K562 (cell line): ENCODE measurements around the gene LPAR6. TPM values are rescaled to one million over a fixed set of nuclear protein-coding genes. Genes with fewer than 3 reads are reported as not detected.

Experiments used
- ATAC-seq: fragments of 200-7000 bp; cut with Tn5 transposase; 3 replicates; pipeline ENCODE4 v1.9.1; 2020; ENCODE audit warnings: moderate library complexity
- BruUV-seq: library from RNA; stranded (reverse); fragments of 400-500 nt; replicated peaks from 2 replicates; lab custom pipeline; 2021; lab: Mats Ljungman, UMichigan
- CTCF ChIA-PET: fragments of 300-600 bp; formaldehyde crosslinking; extraction: SDS; loops from one replicate; lab custom pipeline; 2021; ENCODE audit warnings: low intra/inter-chr PET ratio; lab: Yijun Ruan, JAX
- POLR2A ChIA-PET: fragments of 300-600, 350-650 bp; sonication (Branson Sonifier 250); formaldehyde crosslinking; extraction: SDS; loops from one replicate; lab custom pipeline; 2021; ENCODE audit warnings: antibody characterized with exemption, inconsistent platforms; lab: Yijun Ruan, JAX
- DNase-seq, 4 experiments: peaks; one replicate each; pipeline versions ENCODE4 v3.0.0 to v3.0.0-alpha.2; 2011 to 2018; ENCODE audit warnings: low spot score in 3 of 4, mixed read lengths in 3 of 4; ENCODE audit errors: extremely low read depth in 1 of 4
- FAIRE-seq: peaks from 2 replicates; lab custom pipeline; 2011; peaks lifted over from hg19 to GRCh38; lab: Jason Lieb, UNC
- H2AFZ ChIP-seq: 2 replicates; pipeline ENCODE4 v1.6.0; 2011; ENCODE audit warnings: low read depth, low read length, control low read depth, inconsistent platforms
- H3K27ac ChIP-seq: fragments of 200-600 bp; 3 replicates; pipeline ENCODE4 v1.8.0; 2011; ENCODE audit warnings: low read depth, mild to moderate bottlenecking, control low read depth, inconsistent platforms, low read length, moderate library complexity, mixed read lengths; ENCODE audit errors: extremely low read depth
- H3K27me3 ChIP-seq, 2 experiments: fragments of 300-600 bp in 1 of 2; 2 replicates in 1 of 2; 3 replicates in 1 of 2; pipeline versions ENCODE4 v1.6.0 to v1.8.0; 2011; ENCODE audit warnings: inconsistent platforms in 2 of 2, low read length in 2 of 2, mild to moderate bottlenecking in 1 of 2, mixed read lengths in 1 of 2, moderate library complexity in 1 of 2; ENCODE audit not compliant: control insufficient read depth in 2 of 2, insufficient read depth in 2 of 2
- H3K36me3 ChIP-seq: fragments of 300-600 bp; 3 replicates; pipeline ENCODE4 v1.8.0; 2011; ENCODE audit warnings: mild to moderate bottlenecking, low read length, inconsistent platforms; ENCODE audit not compliant: control insufficient read depth, insufficient read depth
- H3K4me1 ChIP-seq, 2 experiments: fragments of 200-600 bp in 1 of 2; replicated peaks in 1 of 2; 2 replicates in 1 of 2; 3 replicates in 1 of 2; pipeline versions ENCODE4 v1.5.1 to v1.8.0; 2011; ENCODE audit warnings: inconsistent platforms in 2 of 2, low read length in 2 of 2, mild to moderate bottlenecking in 1 of 2, mixed read lengths in 1 of 2, moderate library complexity in 1 of 2; ENCODE audit not compliant: control insufficient read depth in 2 of 2, insufficient read depth in 2 of 2
- H3K4me2 ChIP-seq: 2 replicates; pipeline ENCODE4 v1.6.1; 2011; ENCODE audit warnings: low read length, control low read depth, inconsistent platforms, mixed read lengths; ENCODE audit not compliant: insufficient read depth
- H3K4me3 ChIP-seq: fragments of 200-600 bp; sonication (generic), shearing (Covaris generic); 2 replicates; pipeline ENCODE4 v1.5.1; 2016; ENCODE audit warnings: control low read depth, inconsistent platforms
- H3K79me2 ChIP-seq: fragments of 200-600 bp; 3 replicates; pipeline ENCODE4 v1.8.0; 2011; ENCODE audit warnings: low read length, inconsistent platforms; ENCODE audit not compliant: control insufficient read depth, insufficient read depth
- H3K9ac ChIP-seq, 2 experiments: 2 replicates each; pipeline versions ENCODE4 v1.6.0 to v1.6.1; 2011; ENCODE audit warnings: low read depth in 2 of 2, low read length in 2 of 2, control low read depth in 1 of 2, inconsistent platforms in 1 of 2, mild to moderate bottlenecking in 1 of 2, mixed read lengths in 1 of 2; ENCODE audit not compliant: insufficient read depth in 1 of 2
- H3K9me1 ChIP-seq: one replicate; pipeline ENCODE4 v1.6.0; 2011; ENCODE audit warnings: inconsistent platforms, mild to moderate bottlenecking, low read length, moderate library complexity; ENCODE audit not compliant: control insufficient read depth, insufficient read depth
- H3K9me3 ChIP-seq: replicated peaks from 2 replicates; pipeline ENCODE4 v1.5.1; 2011; ENCODE audit warnings: low read depth, low read length, inconsistent platforms; ENCODE audit not compliant: control insufficient read depth, insufficient read depth
- H4K20me1 ChIP-seq: replicated peaks from 2 replicates; pipeline ENCODE4 v1.6.1; 2011; ENCODE audit warnings: low read length, inconsistent platforms, mixed read lengths; ENCODE audit not compliant: control insufficient read depth, insufficient read depth
- DIDO1 ChIP-seq: fragments of 450-650 bp; IDR thresholded peaks from 2 replicates; pipeline ENCODE4 v1.6.1; 2016; ENCODE audit warnings: low read depth, missing biosample characterization, missing genetic modification characterization
- GABPB1 ChIP-seq: sonication (generic); formaldehyde crosslinking; IDR thresholded peaks from 2 replicates; pipeline ENCODE4 v1.8.0; 2022; ENCODE audit warnings: mild to moderate bottlenecking, missing genetic modification reagents
- NBN ChIP-seq: fragments of 450-650 bp; IDR thresholded peaks from 2 replicates; pipeline ENCODE4 v1.6.1; 2016; ENCODE audit warnings: low read depth, mild to moderate bottlenecking
- NCOA1 ChIP-seq: fragments of 450-650 bp; IDR thresholded peaks from 2 replicates; pipeline ENCODE4 v1.6.1; 2016; ENCODE audit warnings: low read depth
- RAD51 ChIP-seq: fragments of 450-650 bp; IDR thresholded peaks from 2 replicates; pipeline ENCODE4 v1.7.1; 2016; ENCODE audit warnings: low read depth, mild to moderate bottlenecking, borderline replicate concordance
- SIRT6 ChIP-seq: IDR thresholded peaks from one replicate; pipeline ENCODE4 v1.6.1; 2012; ENCODE audit warnings: low read depth, mild to moderate bottlenecking, control low read depth, inconsistent platforms, low read length, moderate library complexity
- TAF7 ChIP-seq: fragments of 450-650 bp; IDR thresholded peaks from 2 replicates; pipeline ENCODE4 v1.6.1; 2016; ENCODE audit warnings: missing genetic modification characterization, missing compliant biosample characterization
- ZNF175 ChIP-seq: fragments of 200-800 bp; sonication (Bioruptor generic); IDR thresholded peaks from 2 replicates; pipeline ENCODE4 v1.6.1; 2016; ENCODE audit warnings: low read depth, mild to moderate bottlenecking, missing genetic modification characterization, missing compliant biosample characterization
- WGBS: fragments of 100-300 bp; shearing (Covaris generic); methylation state at CpG from one replicate; pipeline ENCODE4 v1.1.6; 2016; ENCODE audit warnings: low coverage, mixed read lengths; ENCODE audit not compliant: insufficient coverage; ENCODE audit errors: missing lambda C conversion rate; 5-methylcytosine and 5-hydroxymethylcytosine counted together
- in situ Hi-C: fragments of 300-500 bp; cut with MboI; formaldehyde crosslinking; loops from 4 replicates; pipeline ENCODE4 v1.15.0; 2018; ENCODE audit warnings: inconsistent platforms, mixed read lengths
- intact Hi-C: fragments of 100-400 bp; cut with micrococcal nuclease; formaldehyde crosslinking; loops from 2 replicates; pipeline ENCODE4 v1.14.2; 2022
- polyA plus RNA-seq, 8 experiments: library from polyadenylated mRNA; depleted of rRNA in 4 of 8; stranded (reverse) in 5 of 8; unstranded in 3 of 8; fragments of >200 nt; fragmentation: Nextera tagmentation in 2 of 8; fragmentation: Illumina TruSeq in 1 of 8; extraction: Ambion mirVana in 2 of 8; extraction: Trizol in 1 of 8; gene quantifications; 2 replicates each; pipeline versions ENCODE4 v1.2.1 to v1.2.3, GENCODE V29; 2011 to 2014; ENCODE audit warnings: inconsistent platforms in 1 of 8, missing spikeins in 1 of 8
- total RNA-seq, 7 experiments: library from RNA; depleted of rRNA in 6 of 7; stranded (reverse); fragments of >200 nt in 6 of 7; fragmentation: Illumina TruSeq in 2 of 7; extraction: Trizol in 2 of 7; gene quantifications; 2 replicates each; pipeline versions ENCODE4 v1.2.1 to v1.2.3, GENCODE V29; 2011 to 2021; ENCODE audit warnings: low replicate concordance in 1 of 7
- TF ChIP-seq, protein P1 (sequence below): fragments of 250-450 bp; sonication (Bioruptor Pico); IDR thresholded peaks from 2 replicates; pipeline ENCODE4 v1.9.0; 2021; ENCODE audit warnings: mild to moderate bottlenecking
- TF ChIP-seq, protein P2 (sequence below): fragments of 250-450 bp; sonication (Bioruptor Pico); IDR thresholded peaks from 2 replicates; pipeline ENCODE4 v1.8.0; 2022; ENCODE audit warnings: inconsistent platforms

Gene LPAR6
- total and polyA plus RNA-seq, 9 of the 15 experiments (the other 6 are each of a cell fraction or from before 2014, with no cell fraction given) = 0.04 to 0.14 (median 0.10) TPM; not detected in 5

DNA sequence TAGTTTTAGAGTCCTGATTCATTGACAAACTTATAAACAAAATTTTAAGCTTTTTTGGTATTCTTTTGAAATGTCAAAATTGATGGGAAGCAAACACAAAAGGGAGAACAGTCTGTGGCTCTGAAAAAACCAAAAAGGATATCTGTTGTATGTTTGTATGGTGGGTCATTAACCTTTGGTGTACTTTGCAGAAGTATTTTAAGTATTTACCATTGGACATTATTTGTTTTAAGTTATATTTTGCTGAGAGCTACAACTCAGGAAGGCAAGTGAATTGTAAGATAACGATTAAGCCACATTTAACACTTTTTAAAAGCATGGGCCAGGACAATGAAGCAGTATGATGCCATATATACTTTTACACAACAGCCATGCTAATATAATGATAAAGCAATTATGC is 15.2 kb downstream of the LPAR6 start:
- Histone ChIP-seq H3K27me3 (no peaks in the 10 kb centered on the region), H3K4me3 (no peak overlapping the region), H3K27ac (no peak overlapping the region), H3K79me2 (no peaks in the 10 kb centered on the region), H3K9ac (no peak overlapping the region), H3K9me3 (no peaks in the 10 kb centered on the region), H3K36me3 (peaks cover 6% of the 10 kb centered on the region; the same call in 1 of the 3 replicates), H4K20me1 (no peaks in the 10 kb centered on the region), H2AFZ (no peak overlapping the region), H3K4me1 (no peaks in the 10 kb centered on the region), H3K4me2 (no peak overlapping the region), H3K9me1 (no peaks in the 10 kb centered on the region)
- FAIRE-seq (no peak), ATAC-seq (no peak), DNase-seq (no peak)
- POLR2A ChIA-PET = no interaction called here
- in situ Hi-C loops (no loop called here), intact Hi-C loops (no loop called here)
- TF ChIP-seq GABPB1 (CRISPR knock-in tag) (no peak), NCOA1 (no peak), TAF7 (tag) (no peak), SIRT6 (no peak), RAD51 (no peak)
- TF ChIP-seq, protein P1, sequence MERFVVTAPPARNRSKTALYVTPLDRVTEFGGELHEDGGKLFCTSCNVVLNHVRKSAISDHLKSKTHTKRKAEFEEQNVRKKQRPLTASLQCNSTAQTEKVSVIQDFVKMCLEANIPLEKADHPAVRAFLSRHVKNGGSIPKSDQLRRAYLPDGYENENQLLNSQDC (CRISPR knock-in tag) = no peak
- BruUV-seq = no TSS peak
- 70% methylated on average over 1 of the region's 1 CpG for WGBS
- CTCF ChIA-PET = no interaction called here

GRCh38 chr13:48393698-48394085 is 19.2 kb downstream of the LPAR6 start:
- H3K4me3 ChIP-seq = no peak overlapping the region
- H3K79me2 ChIP-seq = no peaks in the 10 kb centered on the region
- ChIA-PET POLR2A (no interaction called here), CTCF (no interaction called here)
- intact Hi-C loops = no loop called here
- H4K20me1 ChIP-seq = no peaks in the 10 kb centered on the region
- H3K27me3 ChIP-seq = no peaks in the 10 kb centered on the region
- no peak overlapping the region for H2AFZ ChIP-seq
- 100% methylated on average over 1 of the region's 2 CpGs for WGBS
- no peak for ATAC-seq
- H3K36me3 ChIP-seq = peaks cover 6% of the 10 kb centered on the region; the same call in 1 of the 3 replicates
- no peaks in the 10 kb centered on the region for H3K9me3 ChIP-seq
- H3K27ac ChIP-seq = no peak overlapping the region
- no peak for DNase-seq
- H3K4me1 ChIP-seq = no peaks in the 10 kb centered on the region
- H3K9me1 ChIP-seq = no peaks in the 10 kb centered on the region
- FAIRE-seq = no peak
- H3K9ac ChIP-seq = no peak overlapping the region
- no peak overlapping the region for H3K4me2 ChIP-seq
- TF ChIP-seq ZNF175 (CRISPR knock-in tag) (no peak), NBN (no peak), DIDO1 (no peak)
- TF ChIP-seq, protein P2, sequence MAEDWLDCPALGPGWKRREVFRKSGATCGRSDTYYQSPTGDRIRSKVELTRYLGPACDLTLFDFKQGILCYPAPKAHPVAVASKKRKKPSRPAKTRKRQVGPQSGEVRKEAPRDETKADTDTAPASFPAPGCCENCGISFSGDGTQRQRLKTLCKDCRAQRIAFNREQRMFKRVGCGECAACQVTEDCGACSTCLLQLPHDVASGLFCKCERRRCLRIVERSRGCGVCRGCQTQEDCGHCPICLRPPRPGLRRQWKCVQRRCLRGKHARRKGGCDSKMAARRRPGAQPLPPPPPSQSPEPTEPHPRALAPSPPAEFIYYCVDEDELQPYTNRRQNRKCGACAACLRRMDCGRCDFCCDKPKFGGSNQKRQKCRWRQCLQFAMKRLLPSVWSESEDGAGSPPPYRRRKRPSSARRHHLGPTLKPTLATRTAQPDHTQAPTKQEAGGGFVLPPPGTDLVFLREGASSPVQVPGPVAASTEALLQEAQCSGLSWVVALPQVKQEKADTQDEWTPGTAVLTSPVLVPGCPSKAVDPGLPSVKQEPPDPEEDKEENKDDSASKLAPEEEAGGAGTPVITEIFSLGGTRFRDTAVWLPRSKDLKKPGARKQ (CRISPR knock-in tag) = no peak
- in situ Hi-C loops = no loop called here
- no TSS peak for BruUV-seq
